B cell (primary cell): ENCODE results near the gene GNAT2.

Source experiments
- CTCF ChIP-seq: fragments of 200-600 bp; IDR thresholded peaks from one replicate; pipeline ENCODE4 v1.8.0; 2022; ENCODE audit warnings: antibody characterized with exemption, mild to moderate bottlenecking
- EZH2 ChIP-seq: IDR thresholded peaks from 2 replicates; pipeline ENCODE4 v1.6.1; 2012; ENCODE audit warnings: borderline replicate concordance, low read depth, mild to moderate bottlenecking, moderate library complexity, low read length; ENCODE audit not compliant: insufficient read depth, poor library complexity, severe bottlenecking

- TF ChIP-seq CTCF (no peak), EZH2 (no peak)
These were observed 15.6 kb upstream of the GNAT2 start for GRCh38 chr1:109634771-109635750.
